ENCODE measurements around the gene KCNK17.

- TF ChIP-seq EP300 (IDR thresholded peaks at IDR 0.05): no peak
- no peak for TF ChIP-seq POLR2A (IDR thresholded peaks at IDR 0.05)
- no peak for TF ChIP-seq CTCF (IDR thresholded peaks at IDR 0.05)
- no peak for TF ChIP-seq POLR2AphosphoS5 (IDR thresholded peaks at IDR 0.05)
These were observed 13.8 kb upstream of the KCNK17 start for GRCh38 chr6:39328066-39328465.

All from stomach (tissue), 4 donors.